Stimulated activated CD4-positive, alpha-beta T cell treated with anti-CD3 and anti-CD28 coated beads, Interleukin-12 subunit alpha, Interleukin-12 subunit beta, amount 100 ng/mL, for 48 hours (primary cell): ENCODE results near the gene EBF3.

Source experiments
- DNase-seq, 3 donors: peaks; one replicate each; pipeline ENCODE4 v3.0.0-alpha.2; 2020; ENCODE audit warnings: low read depth in 2 of 3, low spot score in 1 of 3

EBF3 gene

GRCh38 chr10:129876838-129877237 lies 87.2 kb downstream of the EBF3 start:
- DNase-seq = no peak

DNA sequence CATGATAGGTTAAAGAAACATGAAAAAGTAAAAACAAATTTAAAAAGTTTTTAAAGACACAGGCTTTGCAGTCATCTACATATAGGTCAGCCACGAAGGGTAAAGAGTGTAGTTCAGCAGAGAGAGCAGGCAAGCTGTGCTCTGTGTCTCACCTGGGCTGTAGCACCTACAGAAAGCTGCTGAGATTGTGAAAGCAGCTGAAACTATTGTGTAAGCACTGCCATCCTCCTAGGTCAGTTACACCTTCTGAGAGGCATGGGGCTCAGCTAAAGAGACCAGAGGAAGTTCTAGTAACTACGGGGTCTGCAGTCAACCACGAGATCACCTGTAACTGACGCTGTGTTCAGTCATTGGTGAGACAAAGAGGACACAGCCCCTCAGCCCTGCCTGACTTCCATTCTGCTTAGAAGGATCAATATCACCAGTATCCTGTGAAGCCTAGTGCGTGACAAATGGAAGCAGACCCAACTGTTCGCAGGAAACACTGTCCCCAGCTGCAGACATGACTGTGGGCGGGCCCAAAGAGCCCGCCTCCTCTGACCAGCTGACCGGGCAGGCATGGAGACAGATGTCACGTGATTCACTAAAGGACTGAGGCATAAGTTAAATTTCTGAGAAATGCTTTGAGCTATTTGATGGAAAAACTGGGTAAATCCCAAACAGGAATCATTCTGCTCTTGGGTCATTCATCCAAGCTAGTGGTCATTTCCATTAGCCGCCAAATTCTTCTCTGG lies 87.9 kb downstream of the EBF3 start:
- DNase-seq = no peak

DNA sequence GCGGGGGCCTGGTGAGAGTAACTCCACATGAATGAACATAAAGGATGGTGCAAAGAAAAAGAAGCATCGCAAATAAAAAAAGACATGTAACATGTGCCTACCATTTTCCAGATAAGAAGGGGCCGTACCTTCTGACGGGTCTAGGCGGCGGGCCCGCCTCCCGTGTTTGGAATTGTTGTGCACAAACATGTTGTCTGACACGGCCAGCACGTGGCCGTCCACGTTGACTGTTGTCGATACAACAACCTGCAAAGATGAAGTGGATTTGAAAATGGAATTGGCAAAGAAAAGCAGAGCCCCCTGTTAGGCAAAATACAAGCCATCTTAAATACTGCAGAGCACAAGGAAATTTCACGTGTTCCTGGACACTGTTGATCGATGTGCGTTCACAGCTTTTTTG lies 90.7 kb downstream of the EBF3 start:
- no peak for DNase-seq

- no peak for DNase-seq
Observed at GRCh38 chr10:129871966-129872365, 92.1 kb downstream of the EBF3 start.

- DNase-seq = no peak
Observed at GRCh38 chr10:129870961-129871621, 93.0 kb downstream of the EBF3 start.

- DNase-seq = no peak
Observed at GRCh38 chr10:129870474-129870757, 93.7 kb downstream of the EBF3 start.

DNA sequence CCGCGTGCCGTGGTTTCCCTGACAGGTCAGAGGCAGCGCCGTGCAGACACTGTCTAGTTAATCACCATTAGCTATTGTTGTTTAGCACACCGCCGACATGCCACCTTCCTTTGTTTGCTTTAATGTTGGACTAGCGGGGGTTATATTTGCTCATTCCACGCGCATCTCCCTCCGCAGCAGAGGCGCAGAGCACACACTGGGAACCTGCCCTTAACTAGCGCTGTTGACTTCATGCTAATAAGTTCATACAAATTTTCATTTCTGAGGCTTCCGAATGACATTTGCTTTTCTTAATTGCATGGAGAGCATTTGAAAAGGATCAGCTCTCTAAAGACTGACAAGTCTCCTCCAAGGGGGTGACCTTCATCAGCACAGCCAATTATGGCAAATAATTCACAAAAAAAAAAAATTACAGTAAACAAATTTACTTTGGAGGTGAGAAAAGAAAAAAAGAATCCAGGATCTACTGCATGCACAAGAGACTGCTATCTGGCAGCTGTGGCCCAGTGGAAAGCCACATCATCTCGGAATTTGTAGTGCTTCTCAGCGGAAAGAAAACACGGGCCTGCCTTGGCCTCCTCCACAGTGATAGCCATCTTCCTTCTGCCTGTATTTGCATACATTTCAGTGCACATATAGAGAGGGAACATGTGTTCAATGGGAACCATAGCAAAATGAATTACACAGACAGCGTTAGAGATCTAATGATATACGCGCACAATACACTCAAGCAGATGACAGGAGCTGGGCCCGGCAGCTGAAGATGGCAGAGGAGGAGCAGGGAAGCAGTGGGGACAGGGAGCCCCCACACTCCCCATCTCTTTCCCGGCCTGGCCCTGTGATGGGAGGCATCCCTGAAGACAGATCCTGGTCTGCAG lies 94.2 kb downstream of the EBF3 start:
- no peak for DNase-seq

DNA sequence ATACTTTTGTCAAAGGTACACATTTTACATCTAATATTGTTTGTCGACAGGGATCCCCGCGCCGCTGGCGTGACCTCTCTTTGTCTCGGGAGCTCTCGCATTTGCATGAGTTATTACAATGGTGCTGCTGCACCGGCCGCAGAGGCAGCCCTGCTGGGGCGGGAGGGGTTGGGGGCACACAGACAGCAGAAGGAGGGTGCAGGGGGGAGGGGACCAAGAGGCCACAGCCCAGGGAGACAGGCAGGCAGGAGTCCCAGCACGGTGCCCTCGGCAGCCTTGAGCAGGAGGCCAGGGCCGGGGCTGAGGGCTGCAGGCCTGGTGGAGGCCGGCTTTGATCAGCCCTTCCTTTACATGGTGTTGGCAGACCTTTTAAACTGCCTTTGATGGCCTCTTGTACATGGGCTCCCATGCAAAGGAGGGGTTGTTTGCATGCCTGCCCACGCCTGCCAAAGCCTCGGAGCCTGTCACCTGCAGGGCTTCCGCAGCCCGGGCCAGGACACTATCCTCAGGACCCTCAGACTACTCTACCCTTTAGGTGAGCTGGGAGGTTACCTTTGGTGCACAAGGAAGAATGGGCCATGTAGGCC lies 95.5 kb downstream of the EBF3 start:
- no peak for DNase-seq

DNA sequence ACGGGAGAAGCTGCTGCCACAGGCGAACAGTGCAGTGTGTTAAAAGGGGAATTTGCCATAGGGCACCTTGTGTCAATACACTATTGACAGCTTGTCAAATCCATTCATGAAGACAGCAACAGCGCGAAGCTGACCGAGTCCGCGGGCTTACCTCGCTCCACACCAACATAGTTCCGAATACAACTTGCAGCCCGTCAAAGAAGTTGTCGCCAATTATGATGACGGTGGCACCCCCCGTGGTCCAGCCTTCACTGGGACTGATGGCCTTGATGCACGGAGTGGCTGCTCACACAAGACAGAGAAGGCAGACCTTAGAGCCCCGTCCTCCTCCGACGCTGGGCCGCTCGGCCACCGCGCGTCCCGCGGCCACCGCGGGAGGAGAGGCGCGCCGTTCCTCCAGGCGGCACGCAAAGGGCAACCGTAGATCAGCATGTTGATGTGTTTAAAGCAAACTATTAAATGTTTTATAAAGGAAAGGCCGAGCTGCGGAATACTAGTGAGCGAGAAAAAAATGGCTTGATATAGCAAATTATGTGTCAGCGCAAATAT lies 96.4 kb downstream of the EBF3 start:
- no peak for DNase-seq

DNA sequence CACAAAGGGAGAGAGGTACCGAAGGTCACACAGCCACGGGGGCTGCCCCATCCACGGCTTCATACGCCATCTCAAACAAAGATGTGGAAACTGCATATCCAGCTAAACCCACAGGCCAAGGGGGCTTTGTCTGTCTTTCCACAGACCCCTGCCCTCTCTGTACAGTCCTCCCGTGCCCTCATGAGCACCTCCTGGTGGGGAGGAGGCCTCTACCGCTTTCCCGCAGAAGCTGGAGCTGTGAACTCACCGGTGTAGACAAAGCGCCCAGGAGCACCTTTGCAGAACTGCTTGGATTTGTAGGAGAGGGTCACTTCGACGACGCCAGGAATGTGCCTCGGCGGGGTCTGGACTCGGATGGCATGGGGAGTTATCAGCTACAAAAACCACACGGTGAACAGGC lies 97.2 kb downstream of the EBF3 start:
- no peak for DNase-seq

DNA sequence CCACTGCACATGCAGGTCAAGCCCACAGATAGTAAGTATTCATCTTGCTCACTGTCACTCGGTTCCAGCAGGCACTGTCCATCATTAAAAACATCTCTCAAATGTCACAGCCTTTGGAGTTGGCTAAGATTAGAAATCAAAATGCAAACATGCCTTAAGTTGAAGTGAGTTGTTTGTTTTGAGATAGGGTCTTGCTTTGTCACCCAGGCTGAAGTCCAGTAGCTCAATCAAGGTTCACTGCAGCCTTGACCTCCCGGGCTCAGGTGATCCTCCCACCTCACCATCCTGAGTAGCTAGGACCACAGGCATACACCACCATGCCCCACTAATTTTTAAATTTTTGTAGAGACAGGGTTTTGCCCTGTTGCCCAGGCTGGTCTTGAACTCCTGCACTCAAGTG lies 98.1 kb downstream of the EBF3 start:
- no peak for DNase-seq

GRCh38 chr10:129865413-129865812 lies 98.7 kb downstream of the EBF3 start:
- no peak for DNase-seq

- no peak for DNase-seq
Observed at GRCh38 chr10:129864601-129865126, 99.4 kb downstream of the EBF3 start.

GRCh38 chr10:129864082-129864481 lies 100.0 kb downstream of the EBF3 start:
- no peak for DNase-seq

DNA sequence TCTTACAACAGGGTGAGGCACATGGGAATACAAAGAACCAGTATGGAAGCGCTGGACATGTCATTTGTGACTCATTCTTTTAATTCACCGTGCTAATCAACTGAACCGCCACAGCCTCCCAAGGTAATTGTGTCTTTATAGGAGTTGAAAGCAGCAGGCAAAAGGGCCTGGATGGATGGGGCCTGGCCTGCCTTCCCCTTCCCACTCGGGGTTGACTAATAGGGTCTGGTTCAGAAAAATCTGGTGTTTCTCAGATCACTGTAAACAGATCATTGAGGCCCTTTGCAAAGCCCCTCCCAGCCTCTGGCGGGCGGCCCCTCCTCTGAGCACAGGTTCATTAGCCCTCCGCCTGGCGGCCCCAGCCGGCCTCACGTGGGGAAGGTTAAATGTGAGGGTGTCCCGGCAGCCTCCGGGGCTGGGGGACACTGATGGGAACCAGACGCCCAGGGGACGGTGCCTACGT lies 100.8 kb downstream of the EBF3 start:
- no peak for DNase-seq

GRCh38 chr10:129861776-129862531 lies 102.1 kb downstream of the EBF3 start:
- DNase-seq = no peak

- no peak for DNase-seq
Observed at GRCh38 chr10:129860396-129860795, 103.7 kb downstream of the EBF3 start.

DNA sequence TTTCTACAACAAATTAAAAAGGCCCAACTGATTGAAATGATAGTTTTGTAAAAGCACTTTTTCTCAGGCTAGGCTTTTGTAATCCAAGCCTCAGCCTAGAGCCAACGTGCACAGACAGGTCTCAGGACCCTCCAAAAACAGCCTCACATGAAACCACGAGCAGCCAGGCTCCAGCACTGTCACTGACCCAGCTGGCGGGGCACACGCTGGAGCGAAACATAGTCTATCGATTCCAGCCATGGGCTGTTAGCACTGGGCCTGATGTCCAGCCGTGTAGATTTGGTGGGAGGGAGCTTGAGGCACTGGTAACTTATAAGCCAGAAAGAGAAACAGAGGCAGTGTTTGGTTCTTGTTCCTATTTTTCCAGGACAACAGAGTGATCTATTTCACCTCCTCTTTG lies 104.5 kb downstream of the EBF3 start:
- DNase-seq = no peak

GRCh38 chr10:129857242-129857960 lies 106.7 kb downstream of the EBF3 start:
- DNase-seq = no peak
